ENCODE measurements around the gene NAV3. TPM values are rescaled to one million over a fixed set of nuclear protein-coding genes. Genes with fewer than 3 reads are reported as not detected.

NAV3 gene
- total and polyA plus RNA-seq, 10 donors, result 0.74 to 111 (median 40.4) TPM

- DNase-seq, result no peak
- H3K27ac ChIP-seq, result no peak overlapping the region
- 72 to 89% (median 78%) methylated on average over 1 of the region's 1 CpG for WGBS, 5 donors
- no peaks in the 10 kb centered on the region for H3K9me3 ChIP-seq
- TF ChIP-seq CTCF (IDR thresholded peaks at IDR 0.05 in 8 of 11, conservative IDR thresholded peaks at IDR 0.05 in 3 of 11), result no peak
- no peak for TF ChIP-seq POLR2AphosphoS5 (IDR thresholded peaks at IDR 0.05)
- no peak for TF ChIP-seq POLR2A (IDR thresholded peaks at IDR 0.05)
- H3K27me3 ChIP-seq (replicated peaks in 1 of 7), result no peaks in the 10 kb centered on the region
- H3K4me1 ChIP-seq, result no peaks in the 10 kb centered on the region
- peaks cover 0 to 11% (median 0%) of the 10 kb centered on the region in 6 donors for H3K36me3 ChIP-seq
- H3K4me3 ChIP-seq, result no peak overlapping the region
- intact Hi-C loops (cut with DNase I; ENCODE audit: low total_unique reads), result no loop called here
Observed at GRCh38 chr12:78186670-78187069, 356.0 kb downstream of the NAV3 start.

DNA sequence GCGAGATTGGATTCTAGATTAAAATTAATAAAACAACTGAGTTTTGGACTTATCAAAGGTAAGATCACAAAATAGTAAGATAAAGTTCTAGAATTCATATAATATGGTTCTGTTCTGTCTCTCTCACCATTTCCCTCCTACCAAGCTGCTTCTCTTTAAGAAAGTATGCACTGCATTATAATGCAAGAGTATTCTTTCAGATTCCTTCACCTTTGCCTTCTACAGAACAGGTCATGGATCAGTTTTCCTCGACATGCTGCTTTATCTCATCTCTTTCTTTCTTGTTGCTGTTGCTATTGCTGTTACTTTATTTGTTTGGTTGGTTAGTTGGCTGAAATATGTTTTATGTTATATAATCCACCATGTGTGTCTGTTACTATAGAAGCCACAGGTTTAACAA, 357.0 kb downstream of the NAV3 start:
- Histone ChIP-seq H3K36me3 (peaks cover 0 to 11% (median 0%) of the 10 kb centered on the region in 6 donors), H3K4me1 (no peaks in the 10 kb centered on the region), H3K27ac (no peak overlapping the region), H3K9me3 (no peaks in the 10 kb centered on the region), H3K4me3 (no peak overlapping the region), H3K27me3 (replicated peaks in 1 of 7) (no peaks in the 10 kb centered on the region)
- DNase-seq, result no peak
- intact Hi-C loops (cut with DNase I; ENCODE audit: low total_unique reads), result no loop called here
- 57 to 76% (median 67%) methylated on average over 2 of the region's 2 CpGs for WGBS, 5 donors
- TF ChIP-seq POLR2AphosphoS5 (IDR thresholded peaks at IDR 0.05), result no peak
- no peak for TF ChIP-seq CTCF (IDR thresholded peaks at IDR 0.05 in 8 of 11, conservative IDR thresholded peaks at IDR 0.05 in 3 of 11)
- no peak for TF ChIP-seq POLR2A (IDR thresholded peaks at IDR 0.05)

- intact Hi-C loops (cut with DNase I; ENCODE audit: low total_unique reads), result no loop called here
- H3K36me3 ChIP-seq, result peaks cover 0 to 10% (median 0%) of the 10 kb centered on the region in 6 donors
- TF ChIP-seq POLR2A (IDR thresholded peaks at IDR 0.05), result no peak
- TF ChIP-seq CTCF (IDR thresholded peaks at IDR 0.05 in 8 of 11, conservative IDR thresholded peaks at IDR 0.05 in 3 of 11), result no peak
- no peak for TF ChIP-seq POLR2AphosphoS5 (IDR thresholded peaks at IDR 0.05)
- no peak overlapping the region for H3K27ac ChIP-seq
- 77 to 90% (median 86%) methylated on average over 2 of the region's 2 CpGs for WGBS, 5 donors
- DNase-seq, result no peak
- no peaks in the 10 kb centered on the region for H3K27me3 ChIP-seq (replicated peaks in 1 of 7)
- no peaks in the 10 kb centered on the region for H3K9me3 ChIP-seq
- H3K4me3 ChIP-seq, result no peak overlapping the region
- no peaks in the 10 kb centered on the region for H3K4me1 ChIP-seq
Observed at GRCh38 chr12:78189656-78190055, 359.0 kb downstream of the NAV3 start.

- 42 to 70% (median 50%) methylated on average over 1 of the region's 1 CpG for WGBS, 5 donors
- Histone ChIP-seq H3K4me1 (no peaks in the 10 kb centered on the region), H3K27me3 (replicated peaks in 1 of 7) (no peaks in the 10 kb centered on the region), H3K4me3 (no peak overlapping the region), H3K36me3 (peaks cover 0 to 10% (median 0%) of the 10 kb centered on the region in 6 donors), H3K27ac (no peak overlapping the region), H3K9me3 (no peaks in the 10 kb centered on the region)
- intact Hi-C loops (cut with DNase I; ENCODE audit: low total_unique reads), result no loop called here
- no peak for DNase-seq
- no peak for TF ChIP-seq POLR2A (IDR thresholded peaks at IDR 0.05)
- TF ChIP-seq CTCF (IDR thresholded peaks at IDR 0.05 in 8 of 11, conservative IDR thresholded peaks at IDR 0.05 in 3 of 11), result no peak
- no peak for TF ChIP-seq POLR2AphosphoS5 (IDR thresholded peaks at IDR 0.05)
Observed at GRCh38 chr12:78191611-78192010, 360.9 kb downstream of the NAV3 start.

Measured in spleen (tissue), 11 donors.